ENCODE results near the gene CDC42BPB.
"Not testable (repeated sequence)": the region's sequence is repeated elsewhere in the genome, so short reads cannot be mapped to it uniquely, and the experiment has no call there.

The CDC42BPB gene

GRCh38 chr14:103071544-103072251 lies 14.3 kb upstream of the CDC42BPB start:
- peak in 1 of 3 donors; percentile 35 for DNase-seq

DNA sequence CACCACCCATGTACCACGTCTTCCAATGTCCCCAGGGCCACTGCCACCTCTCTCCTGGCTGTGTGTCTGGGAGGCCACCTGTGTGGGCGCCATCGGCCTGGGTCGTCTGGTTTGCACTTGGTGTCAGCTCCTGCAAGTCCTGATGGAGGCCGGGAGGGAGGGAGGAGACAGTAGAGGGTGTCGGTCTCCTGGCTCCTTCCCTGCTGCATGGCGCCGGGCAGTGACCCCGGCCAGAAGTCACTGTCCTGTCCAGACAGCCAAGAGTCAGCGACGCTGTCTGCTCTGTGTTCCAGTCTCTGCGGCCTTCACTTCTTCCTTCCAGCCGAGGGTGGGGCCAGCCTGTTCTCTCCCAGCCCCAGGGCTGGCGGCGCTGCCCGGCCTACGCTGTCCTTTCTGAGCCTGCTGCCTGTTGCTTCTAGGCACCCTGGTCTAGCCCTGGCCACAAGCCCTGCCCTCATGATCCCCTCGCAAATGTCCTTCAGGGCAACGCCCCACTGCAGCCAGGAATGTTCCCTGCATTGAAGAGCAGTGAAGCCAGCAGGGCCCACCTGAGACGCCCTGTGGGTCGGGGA lies 13.7 kb upstream of the CDC42BPB start:
- DNase-seq: no peak

DNA sequence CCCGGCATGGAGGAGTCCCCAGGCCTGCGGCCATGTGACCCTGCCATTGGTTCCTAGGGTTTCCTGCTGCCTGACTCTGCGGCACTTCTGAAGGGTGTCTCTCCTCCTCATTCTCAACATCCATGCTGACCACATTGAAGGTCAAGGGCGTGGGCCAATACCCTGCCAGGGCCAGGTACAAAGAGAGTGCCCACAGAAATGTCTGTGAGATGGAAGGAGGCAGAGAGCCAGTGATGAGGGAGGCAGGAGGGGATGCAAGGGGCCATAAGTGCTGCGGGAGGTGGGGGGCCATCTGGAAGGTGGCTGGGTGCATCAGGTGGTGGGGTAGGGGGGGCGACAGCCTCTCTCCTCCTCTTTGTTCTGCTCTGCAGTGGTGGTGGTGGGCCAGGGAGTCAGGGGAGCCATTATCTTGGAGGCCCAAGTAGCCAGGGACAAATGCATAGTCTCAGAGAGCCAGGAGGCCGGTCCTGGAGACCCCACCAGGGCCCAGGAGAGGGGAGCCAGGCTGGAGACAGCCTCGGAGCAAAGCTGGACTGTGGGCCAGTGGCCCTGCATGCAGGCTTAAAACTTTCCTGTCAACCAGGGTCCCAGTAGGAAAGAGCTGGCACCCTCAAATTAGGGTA lies 13.0 kb upstream of the CDC42BPB start:
- DNase-seq: no peak

DNA sequence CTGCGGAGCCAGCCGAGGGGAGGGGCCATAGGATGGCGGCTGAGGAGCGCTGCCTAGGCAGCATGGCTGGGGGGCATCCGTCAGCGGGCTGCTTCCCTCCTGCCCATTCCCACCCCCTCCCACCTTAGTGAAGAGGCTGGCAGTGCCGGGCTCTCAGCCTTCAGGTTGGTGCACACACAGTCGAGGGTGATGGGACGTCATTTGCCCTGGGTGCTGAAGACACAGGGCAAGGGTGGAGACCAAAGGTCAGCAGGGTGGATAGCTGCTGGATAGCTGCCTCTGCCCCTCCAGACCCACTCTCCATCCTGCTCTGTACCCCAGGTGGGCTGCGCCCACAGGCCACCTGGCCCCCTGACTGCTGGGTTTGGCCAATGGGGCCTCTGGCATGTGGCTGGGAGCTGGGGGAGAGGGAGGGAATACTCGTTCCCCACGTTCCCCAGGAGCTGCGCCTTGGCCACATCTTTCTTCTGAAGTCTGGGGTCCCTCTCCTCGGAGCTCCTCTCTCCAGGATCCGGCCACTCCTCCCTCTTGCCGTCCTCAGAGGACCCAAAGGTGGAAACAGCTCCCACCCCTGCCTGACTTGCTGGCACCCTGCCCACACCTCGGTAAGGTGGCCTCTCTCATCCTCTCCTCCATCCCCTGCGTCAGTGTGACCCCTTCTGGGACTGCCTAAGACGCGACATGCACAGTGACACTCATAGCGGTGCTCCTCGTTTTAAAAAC lies 11.2 kb upstream of the CDC42BPB start:
- no peak for DNase-seq

- DNase-seq: peak in 2 of 3 donors; percentile 43
Observed at GRCh38 chr14:103067231-103067954, 10.0 kb upstream of the CDC42BPB start.

DNA sequence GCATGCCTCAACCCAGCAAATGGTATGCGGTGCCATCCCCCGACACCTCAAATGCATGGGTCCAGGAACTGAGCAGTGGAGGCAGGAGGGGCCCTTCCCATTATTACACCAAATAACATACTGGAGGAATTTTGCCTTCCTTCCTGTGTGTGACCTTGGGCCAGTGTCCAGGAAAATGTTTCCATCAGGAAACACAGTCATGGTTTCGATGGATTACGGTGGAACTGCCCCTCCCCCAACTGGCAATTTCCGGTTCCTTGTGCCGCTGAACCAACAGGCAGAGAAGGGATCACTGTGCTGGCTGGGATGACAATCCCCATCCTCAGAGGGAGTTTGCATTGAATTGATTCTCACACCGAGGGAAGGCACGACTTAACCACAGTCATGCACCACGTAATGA lies 9.1 kb upstream of the CDC42BPB start:
- no peak for DNase-seq

- DNase-seq: no peak
Observed at GRCh38 chr14:103065861-103066260, 8.5 kb upstream of the CDC42BPB start.

DNA sequence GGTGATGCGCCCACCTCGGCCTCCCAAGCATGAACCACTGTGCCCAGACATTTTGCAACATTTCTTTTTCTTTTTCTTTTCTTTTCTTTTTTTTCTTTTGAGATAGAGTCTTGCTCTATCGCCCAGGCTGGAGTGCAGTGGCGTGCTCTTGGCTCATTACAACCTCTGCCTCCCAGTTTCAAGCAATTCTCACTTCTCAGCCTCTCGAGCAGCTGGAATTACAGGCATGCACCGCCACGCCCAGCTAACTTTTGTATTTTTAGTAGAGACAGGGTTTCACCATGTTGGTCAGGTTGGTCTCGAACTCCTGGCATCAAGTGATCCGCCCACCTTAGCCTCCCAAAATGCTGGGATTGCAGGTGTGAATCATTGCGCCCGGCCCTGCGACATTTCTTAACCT lies 7.6 kb upstream of the CDC42BPB start:
- no peak for DNase-seq

GRCh38 chr14:103064436-103064835 lies 7.1 kb upstream of the CDC42BPB start:
- no peak for DNase-seq

DNA sequence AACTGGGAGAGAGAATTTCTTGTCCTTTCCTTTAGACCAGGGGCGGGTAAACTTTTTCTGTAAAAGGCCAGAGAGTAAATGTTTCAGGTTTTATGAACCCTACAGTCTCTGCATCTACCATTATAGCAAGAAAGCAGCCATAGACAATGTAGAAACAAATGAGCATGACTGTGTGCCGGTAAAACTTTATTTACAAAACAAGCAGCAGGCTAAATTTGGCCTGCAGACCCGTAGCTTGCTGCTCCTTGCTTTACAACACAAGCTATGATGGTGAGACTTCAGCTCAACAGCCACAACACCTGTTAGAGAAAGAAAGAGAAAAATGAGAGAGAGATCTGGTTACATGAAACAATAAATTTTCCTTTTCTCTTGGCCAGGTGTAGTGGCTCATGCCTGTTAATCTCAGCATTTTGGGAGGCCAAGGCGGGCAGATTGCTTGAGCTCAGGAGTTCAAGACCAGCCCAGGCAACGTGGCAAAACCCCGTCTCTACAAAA lies 4.2 kb upstream of the CDC42BPB start:
- no peak for DNase-seq

- DNase-seq: no peak
Observed at GRCh38 chr14:103059556-103059955, 2.2 kb upstream of the CDC42BPB start.

GRCh38 chr14:103058164-103059055 lies 1.1 kb upstream of the CDC42BPB start:
- no peak for DNase-seq

DNA sequence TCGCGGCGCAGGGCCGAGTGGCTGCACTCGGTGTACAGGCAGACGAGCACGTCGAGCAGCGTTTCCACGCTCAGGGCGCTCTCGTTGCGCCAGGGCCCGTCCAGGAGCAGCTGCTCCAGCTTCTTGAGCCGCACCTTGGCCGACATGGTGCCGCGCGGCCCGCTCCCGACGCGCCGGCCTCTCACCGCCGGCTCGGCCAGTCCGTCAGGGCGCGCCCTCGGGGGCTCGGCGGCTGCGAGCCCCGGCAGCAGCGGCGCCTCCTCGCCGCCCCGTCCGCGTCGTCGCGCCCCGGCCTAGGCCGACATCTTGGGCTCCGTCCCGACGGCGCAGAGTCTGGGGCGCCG lies 349 bp downstream of the CDC42BPB start:
- no peak for DNase-seq

GRCh38 chr14:103056322-103057027 lies 874 bp downstream of the CDC42BPB start:
- peak in 2 of 3 donors; percentile 27 to 56 for DNase-seq

DNA sequence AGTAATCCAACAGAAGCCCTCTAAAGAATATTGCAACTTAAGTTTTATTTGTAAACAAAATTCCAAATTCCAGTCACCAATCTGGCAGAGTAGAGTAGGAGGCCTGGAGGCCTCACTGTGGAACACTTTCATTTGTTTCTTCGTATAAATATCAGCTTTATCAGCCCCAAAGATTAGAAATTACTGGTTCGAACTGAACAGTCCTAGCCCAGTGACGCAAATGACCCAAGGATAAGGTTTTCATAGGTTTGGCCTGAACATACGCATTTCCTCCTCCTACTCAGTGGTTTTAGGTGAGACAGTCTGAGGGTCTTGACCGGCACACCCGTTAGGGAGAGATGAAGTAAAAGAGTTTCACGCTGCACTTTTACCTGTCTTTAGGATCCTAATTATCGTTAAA lies 1.7 kb downstream of the CDC42BPB start:
- DNase-seq: no peak

GRCh38 chr14:103052407-103052806 lies 4.9 kb downstream of the CDC42BPB start:
- peak; percentile 83 to 87 (median 85) for DNase-seq

GRCh38 chr14:103050935-103051334 lies 6.4 kb downstream of the CDC42BPB start:
- no peak for DNase-seq

DNA sequence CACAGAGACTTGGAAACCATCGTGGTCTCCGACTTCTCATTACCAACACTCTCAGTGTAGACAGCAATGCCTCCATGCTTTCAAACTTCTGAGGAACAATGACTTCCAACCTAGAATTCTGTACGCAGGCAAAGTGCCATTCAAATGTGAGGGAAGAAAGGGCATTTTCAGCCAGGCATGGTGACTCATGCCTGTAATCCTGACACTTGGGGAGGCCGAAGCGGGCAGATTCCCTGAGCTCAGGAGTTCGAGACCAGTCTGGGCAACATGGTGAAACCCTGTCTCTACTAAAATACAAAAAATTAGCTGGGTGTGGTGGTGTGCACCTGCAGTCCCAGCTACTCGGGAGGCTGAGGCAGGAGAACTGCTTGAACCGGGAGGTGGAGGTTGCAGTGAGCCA lies 9.9 kb downstream of the CDC42BPB start:
- DNase-seq: not testable (repeated sequence)

- no peak for DNase-seq
Observed at GRCh38 chr14:103045371-103045869, 11.9 kb downstream of the CDC42BPB start.

GRCh38 chr14:103043257-103044015 lies 13.9 kb downstream of the CDC42BPB start:
- no peak for DNase-seq
